Measurements from ENCODE around the gene SV2C.

- TF ChIP-seq POLR2A (IDR thresholded peaks at IDR 0.05) (no peak), CTCF (IDR thresholded peaks at IDR 0.05) (no peak), EP300 (IDR thresholded peaks at IDR 0.05; ENCODE audit: low read depth) (no peak), POLR2AphosphoS5 (IDR thresholded peaks at IDR 0.05) (no peak)
Observed at GRCh38 chr5:76303921-76304320, 220.7 kb downstream of the SV2C start.
